Right lobe of liver (tissue), 4 donors: ENCODE measurements around the gene PYCR2.

Source experiments
- CTCF ChIP-seq, 4 donors: fragments of 200-600 bp in 3 of 4; fragments of 450-650 bp in 1 of 4; IDR thresholded peaks; one replicate each; pipeline versions ENCODE4 v1.5.1 to v1.8.0; 2016 to 2022; ENCODE audit warnings: antibody characterized with exemption in 4 of 4, mild to moderate bottlenecking in 2 of 4
- POLR2A ChIP-seq: fragments of 450-650 bp; IDR thresholded peaks from one replicate; pipeline ENCODE4 v1.6.1; 2017; ENCODE audit warnings: antibody characterized with exemption, mild to moderate bottlenecking
- donor health status: DM: no; HTN: no; CAD: no.
- donor health status: DM: no; HTN: no; CAD: no.
- donor health status: DM: no; HTN: yes; CAD: no.

- TF ChIP-seq POLR2A (no peak), CTCF (IDR thresholded peaks at IDR 0.05) (no peak)
These were observed 24.8 kb downstream of the PYCR2 start for GRCh38 chr1:225899044-225899925.
